HG03095 (cell line): ENCODE results near the gene PCSK1.
"Not testable (repeated sequence)": the region's sequence is repeated elsewhere in the genome, so short reads cannot be mapped to it uniquely, and the experiment has no call there.

Experiments
- ATAC-seq: cut with Tn5 transposase; IDR thresholded peaks from one replicate; pipeline ENCODE4 v1.9.1; 2021; ENCODE audit warnings: moderate library complexity; ENCODE audit not compliant: unreplicated experiment

PCSK1 gene

DNA sequence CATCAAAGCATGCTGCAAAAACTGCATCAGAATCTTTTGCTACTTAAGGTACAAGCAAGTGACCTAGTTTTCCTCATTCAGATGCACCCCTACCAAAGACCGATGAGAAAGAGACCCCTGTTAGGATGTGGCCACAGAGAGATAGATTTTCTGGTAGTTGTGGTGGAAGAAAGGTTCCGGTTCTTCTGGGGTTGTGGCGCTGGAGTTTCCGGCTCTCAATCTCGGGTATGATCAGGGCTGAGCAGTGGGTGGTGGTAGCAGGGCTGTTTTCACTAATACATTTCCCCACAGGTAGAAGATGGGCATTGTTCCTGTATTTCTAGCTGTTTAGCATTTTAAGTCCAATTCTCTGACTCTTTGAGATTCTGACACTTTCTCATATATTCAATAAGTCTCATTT, 58.4 kb downstream of the PCSK1 start:
- ATAC-seq = no peak

DNA sequence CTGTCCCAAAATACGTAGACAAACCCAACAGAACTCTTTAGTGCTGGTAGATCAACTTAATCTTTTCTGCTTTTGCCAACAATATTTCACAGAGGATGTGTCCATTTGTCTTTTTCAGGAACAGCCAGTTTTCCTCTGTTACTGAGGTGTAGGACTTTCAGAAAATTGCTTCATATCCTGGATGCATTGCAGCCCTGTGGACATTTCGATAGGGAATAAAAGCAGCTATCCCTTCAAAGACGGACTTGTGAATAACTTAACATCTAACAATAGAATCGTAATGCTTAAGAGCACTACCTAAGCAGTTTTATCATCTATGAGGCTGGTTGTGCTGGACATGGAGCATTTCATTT, 59.7 kb downstream of the PCSK1 start:
- ATAC-seq = no peak

GRCh38 chr5:96372726-96373380, 60.2 kb downstream of the PCSK1 start:
- no peak for ATAC-seq

DNA sequence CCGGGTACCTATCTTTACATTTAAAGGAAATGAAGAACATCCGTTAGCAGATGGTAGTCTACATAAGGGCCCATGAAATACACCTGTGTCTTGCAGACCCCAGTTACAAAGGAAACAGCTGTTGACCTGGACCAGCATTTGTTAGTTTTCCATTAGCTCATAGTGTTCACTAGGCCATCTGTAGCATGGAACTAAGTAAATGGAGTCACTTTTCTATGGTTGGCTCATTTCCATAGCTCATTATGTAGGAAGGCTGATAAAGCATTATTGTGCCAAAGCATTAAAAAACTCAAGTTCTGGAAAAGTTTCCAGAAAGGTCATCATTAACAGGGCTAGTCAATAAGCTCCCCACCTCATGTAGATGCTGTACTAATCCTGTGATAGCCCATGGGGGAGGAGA, 62.1 kb downstream of the PCSK1 start:
- no peak for ATAC-seq

DNA sequence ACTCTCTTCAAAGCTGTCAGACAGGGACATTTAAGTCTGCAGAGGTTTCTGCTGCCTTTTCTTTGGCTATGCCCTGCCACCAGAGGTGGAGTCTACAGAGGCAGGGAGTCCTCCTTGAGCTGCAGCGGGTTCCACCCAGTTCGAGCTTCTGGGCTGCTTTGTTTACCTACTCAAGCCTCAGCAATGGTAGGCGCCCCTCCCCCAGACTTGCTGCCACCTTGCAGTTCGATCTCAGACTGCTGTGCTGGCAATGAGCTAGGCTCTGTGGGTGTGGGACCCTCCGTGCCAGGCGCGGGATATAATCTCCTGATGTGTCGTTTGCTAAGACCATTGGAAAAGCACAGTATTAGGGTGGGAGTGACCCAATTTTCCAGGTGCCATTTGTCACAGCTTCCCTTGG, 65.7 kb downstream of the PCSK1 start:
- ATAC-seq = not testable (repeated sequence)

GRCh38 chr5:96354237-96354636, 78.8 kb downstream of the PCSK1 start:
- ATAC-seq = no peak

DNA sequence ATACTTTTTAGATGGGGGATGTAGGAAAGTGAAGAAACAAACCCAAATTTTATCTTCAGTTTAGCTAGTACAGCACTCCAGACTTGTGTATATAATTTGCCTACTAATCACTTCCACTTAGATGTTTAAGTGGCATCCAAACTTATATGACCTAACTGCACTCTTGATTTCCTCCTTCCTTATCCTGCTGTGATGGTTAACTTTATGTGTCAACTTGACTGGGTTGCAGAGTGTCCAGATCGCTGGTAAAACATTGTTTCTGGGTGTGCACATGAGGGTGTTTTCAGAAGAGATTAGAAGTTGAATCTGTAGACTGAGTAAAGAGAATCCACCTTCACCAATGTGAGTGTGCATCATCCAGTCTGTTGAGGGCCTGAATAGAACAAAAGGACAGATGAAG, 79.8 kb downstream of the PCSK1 start:
- no peak for ATAC-seq

DNA sequence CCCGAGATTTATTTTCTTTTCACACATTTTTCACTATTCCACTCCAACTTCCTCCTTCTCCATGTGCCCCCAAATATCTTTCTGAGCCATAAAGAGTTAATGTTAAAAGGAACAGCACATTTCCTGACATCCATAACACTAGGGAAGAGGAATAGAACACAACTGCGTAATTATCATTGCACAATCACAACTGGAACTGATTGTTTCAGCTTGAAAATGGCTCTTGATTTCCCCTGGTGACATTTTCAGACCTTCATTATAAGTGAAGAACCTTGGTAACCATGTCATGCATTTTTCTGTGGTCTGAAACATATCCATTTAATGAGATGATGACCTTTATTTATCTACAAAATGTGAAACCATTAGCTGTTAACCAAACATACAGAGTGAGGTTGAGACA, 82.4 kb downstream of the PCSK1 start:
- ATAC-seq = no peak

DNA sequence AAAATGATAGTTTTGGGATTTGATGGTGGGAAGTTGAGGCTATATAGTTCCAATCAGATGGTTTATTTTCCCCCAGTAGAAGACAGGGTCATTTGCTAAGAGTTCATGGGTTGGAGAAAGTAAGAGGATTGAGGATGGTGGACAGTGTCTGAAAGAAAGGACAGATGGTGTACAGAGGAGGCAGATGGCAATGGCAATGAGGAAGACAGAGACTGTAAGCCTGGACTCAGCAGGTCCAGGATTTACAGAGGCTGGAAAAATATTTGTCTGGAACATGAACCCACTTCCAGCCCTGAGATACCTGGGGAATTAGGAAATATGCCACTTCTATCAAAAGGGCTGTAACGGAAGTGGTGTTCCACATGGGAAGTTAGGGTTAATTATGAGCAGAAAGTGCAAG, 84.5 kb downstream of the PCSK1 start:
- no peak for ATAC-seq

DNA sequence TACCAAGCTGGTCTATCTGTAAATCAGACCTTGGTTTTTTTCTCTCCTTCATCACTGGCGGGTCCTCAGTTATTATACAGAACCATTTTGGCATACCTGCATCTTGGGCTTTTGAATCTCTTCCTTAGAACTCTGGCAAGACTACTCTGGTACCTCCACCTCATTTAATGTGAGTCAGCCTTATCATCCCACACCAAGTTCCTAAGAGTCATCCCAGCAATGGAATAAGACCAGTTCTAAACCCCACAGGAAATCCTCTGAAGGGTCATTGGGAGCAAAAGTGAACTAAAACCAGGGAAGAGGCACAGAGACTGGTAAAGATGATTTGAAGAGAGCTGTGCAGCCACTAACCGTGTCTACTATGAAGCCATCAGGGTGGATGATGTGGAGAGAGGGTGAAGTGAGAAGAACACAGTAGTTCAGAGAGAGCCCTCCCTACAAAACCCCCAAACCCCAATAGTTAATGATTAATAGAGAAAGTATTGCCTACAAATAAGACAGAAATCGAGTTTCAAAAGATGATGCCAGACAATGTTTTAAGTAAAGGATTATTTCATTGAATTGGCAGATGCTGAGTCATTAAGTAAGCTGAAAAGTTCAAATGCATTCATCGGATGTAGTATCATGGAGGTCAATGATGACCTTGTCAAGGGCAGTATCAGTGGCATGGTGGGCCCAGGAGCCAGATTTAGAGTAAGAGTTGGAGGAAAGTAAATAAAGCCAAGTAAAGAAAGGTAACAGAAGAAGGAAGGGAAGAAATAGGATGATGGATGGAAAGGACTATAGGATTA, 85.4 kb downstream of the PCSK1 start:
- no peak for ATAC-seq

GRCh38 chr5:96344678-96345577, 88.1 kb downstream of the PCSK1 start:
- peak; percentile 82 for ATAC-seq

DNA sequence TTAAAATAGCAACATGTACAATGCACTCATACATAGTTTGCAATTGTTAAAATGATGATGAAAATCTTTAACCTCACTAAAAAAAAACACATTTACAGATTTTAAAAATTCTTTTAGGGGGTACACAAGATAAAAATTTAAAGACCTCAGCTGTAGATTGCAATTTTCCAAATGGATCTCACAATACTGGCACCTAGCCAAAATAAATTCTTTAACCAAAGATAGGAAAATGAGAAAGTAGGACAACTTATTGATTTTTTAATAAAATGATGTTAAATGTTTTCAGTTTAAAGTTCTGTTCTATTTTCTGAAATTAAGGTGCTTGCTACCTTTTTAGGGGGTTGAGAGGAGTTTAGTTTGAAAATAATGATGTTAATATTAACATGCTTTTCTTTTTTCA, 90.0 kb downstream of the PCSK1 start:
- ATAC-seq = no peak

DNA sequence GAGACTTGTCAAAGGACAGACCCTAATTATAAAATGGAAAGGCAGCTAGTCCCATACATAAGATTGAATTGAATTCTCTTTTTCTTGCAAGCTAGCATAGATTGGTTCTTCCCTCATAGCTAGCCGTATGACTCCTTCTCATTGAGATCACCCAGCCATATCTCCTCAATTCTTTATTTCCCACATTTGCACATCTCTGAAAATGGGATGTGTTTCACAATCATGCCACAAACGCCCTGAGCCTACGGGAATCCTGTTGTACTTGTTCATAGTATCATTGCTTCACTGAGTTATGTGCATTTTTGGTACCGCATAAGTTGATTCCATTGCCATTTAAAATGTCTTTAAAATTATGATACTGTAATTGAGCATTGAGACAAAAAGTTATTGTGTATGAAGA, 90.5 kb downstream of the PCSK1 start:
- ATAC-seq = no peak
